WTC11 (cell line): ENCODE data around the gene FBXO31. TPM values are rescaled to one million over a fixed set of nuclear protein-coding genes. Genes with fewer than 3 reads are reported as not detected.

Source experiments
- ATAC-seq: fragments of 200-7000 bp; cut with Tn5 transposase; 2 replicates; pipeline ENCODE4 v1.10.0; 2021; ENCODE audit warnings: mild to moderate bottlenecking, moderate library complexity
- CTCF ChIA-PET: fragments of 300-600 bp; sonication (Branson Sonifier 250); formaldehyde crosslinking; loops from one replicate; lab custom pipeline; 2021; ENCODE audit warnings: antibody characterized with exemption; lab: Charles Lee
- POLR2A ChIA-PET: fragments of 350-600 bp; sonication (Branson Sonifier 250); formaldehyde crosslinking; loops from one replicate; lab custom pipeline; 2021; ENCODE audit warnings: antibody characterized with exemption; lab: Charles Lee
- DNase-seq: peaks from one replicate; pipeline ENCODE4 v3.0.0; 2021; ENCODE audit warnings: low spot score
- H3K27ac Mint-ChIP-seq: 2 replicates; pipeline ENCODE4 v1.8.0; 2021; ENCODE audit warnings: mixed read lengths
- H3K27me3 Mint-ChIP-seq: 2 replicates; pipeline ENCODE4 v1.8.0; 2021; ENCODE audit warnings: low read depth, mild to moderate bottlenecking, moderate library complexity, mixed read lengths
- H3K36me3 Mint-ChIP-seq: 2 replicates; pipeline ENCODE4 v1.8.0; 2021; ENCODE audit warnings: mixed read lengths
- H3K4me1 Mint-ChIP-seq: 2 replicates; pipeline ENCODE4 v1.8.0; 2022; ENCODE audit warnings: mixed read lengths
- H3K4me3 Mint-ChIP-seq: 2 replicates; pipeline ENCODE4 v1.8.0; 2021; ENCODE audit warnings: mild to moderate bottlenecking, moderate library complexity, mixed read lengths
- H3K9me3 Mint-ChIP-seq: 2 replicates; pipeline ENCODE4 v1.8.0; 2021; ENCODE audit warnings: mixed read lengths
- ATF1 ChIP-seq: sonication (generic); formaldehyde crosslinking; IDR thresholded peaks from 2 replicates; pipeline ENCODE4 v1.8.1; 2023; ENCODE audit warnings: mild to moderate bottlenecking, moderate library complexity, missing genetic modification reagents
- CTCF ChIP-seq: fragments of 200-600 bp; IDR thresholded peaks from 2 replicates; pipeline ENCODE4 v1.8.0; 2022; ENCODE audit warnings: antibody characterized with exemption
- EMX1 ChIP-seq: fragments of 250-450 bp; sonication (Bioruptor Pico); IDR thresholded peaks from 2 replicates; pipeline ENCODE4 v1.8.0; 2021; ENCODE audit warnings: mild to moderate bottlenecking
- ERG ChIP-seq: fragments of 250-450 bp; sonication (Bioruptor Pico); IDR thresholded peaks from 2 replicates; pipeline ENCODE4 v1.8.0; 2021; ENCODE audit warnings: mild to moderate bottlenecking
- ESRRA ChIP-seq: sonication (generic); formaldehyde crosslinking; IDR thresholded peaks from 2 replicates; pipeline ENCODE4 v1.8.1; 2022; ENCODE audit warnings: mild to moderate bottlenecking, missing genetic modification reagents, borderline replicate concordance
- ETV6 ChIP-seq: sonication (generic); formaldehyde crosslinking; IDR thresholded peaks from 2 replicates; pipeline ENCODE4 v1.8.1; 2022; ENCODE audit warnings: mild to moderate bottlenecking, missing genetic modification reagents
- FOXK1 ChIP-seq: sonication (generic); formaldehyde crosslinking; IDR thresholded peaks from 2 replicates; pipeline ENCODE4 v1.8.0; 2022; ENCODE audit warnings: mild to moderate bottlenecking, moderate library complexity, missing genetic modification reagents
- GABPB1 ChIP-seq: sonication (generic); formaldehyde crosslinking; IDR thresholded peaks from 2 replicates; pipeline ENCODE4 v1.8.1; 2023; ENCODE audit warnings: mild to moderate bottlenecking, missing genetic modification reagents
- GRHL2 ChIP-seq: fragments of 250-450 bp; sonication (Bioruptor Pico); IDR thresholded peaks from 2 replicates; pipeline ENCODE4 v1.8.0; 2022; ENCODE audit warnings: mild to moderate bottlenecking, moderate library complexity; ENCODE audit not compliant: insufficient replicate concordance, severe bottlenecking
- JUN ChIP-seq: sonication (generic); formaldehyde crosslinking; IDR thresholded peaks from 2 replicates; pipeline ENCODE4 v1.8.0; 2023; ENCODE audit warnings: mild to moderate bottlenecking, missing genetic modification reagents
- KAT7 ChIP-seq: sonication (generic); formaldehyde crosslinking; IDR thresholded peaks from 2 replicates; pipeline ENCODE4 v1.8.1; 2023; ENCODE audit warnings: missing genetic modification reagents, mild to moderate bottlenecking, borderline replicate concordance
- NFATC4 ChIP-seq: fragments of 250-450 bp; sonication (Bioruptor Pico); IDR thresholded peaks from 2 replicates; pipeline ENCODE4 v1.9.0; 2021; ENCODE audit warnings: mild to moderate bottlenecking
- NFE2L1 ChIP-seq: sonication (generic); formaldehyde crosslinking; IDR thresholded peaks from 2 replicates; pipeline ENCODE4 v1.8.1; 2023; ENCODE audit warnings: missing genetic modification reagents
- ZNF423 ChIP-seq: fragments of 250-450 bp; sonication (Bioruptor Pico); IDR thresholded peaks from 2 replicates; pipeline ENCODE4 v2.1.2; 2022; ENCODE audit warnings: mild to moderate bottlenecking, moderate library complexity
- ZNF671 ChIP-seq: fragments of 250-450 bp; sonication (Bioruptor Pico); IDR thresholded peaks from 2 replicates; pipeline ENCODE4 v1.8.0; 2021; ENCODE audit warnings: mild to moderate bottlenecking
- total RNA-seq: library from RNA; stranded (reverse); gene quantifications from 3 replicates; pipeline ENCODE4 v1.2.3, GENCODE V29; 2021
- TF ChIP-seq, protein P1 (sequence below): sonication (generic); formaldehyde crosslinking; IDR thresholded peaks from 2 replicates; pipeline ENCODE4 v1.8.1; 2023; ENCODE audit warnings: mild to moderate bottlenecking, moderate library complexity, missing genetic modification reagents
- TF ChIP-seq, protein P2 (sequence below): sonication (generic); formaldehyde crosslinking; IDR thresholded peaks from 2 replicates; pipeline ENCODE4 v1.8.0; 2022; ENCODE audit warnings: mild to moderate bottlenecking, missing genetic modification reagents
- TF ChIP-seq, protein P3 (sequence below): sonication (generic); formaldehyde crosslinking; IDR thresholded peaks from 2 replicates; pipeline ENCODE4 v1.8.0; 2023; ENCODE audit warnings: missing genetic modification reagents
- TF ChIP-seq, protein P4 (sequence below): sonication (generic); formaldehyde crosslinking; IDR thresholded peaks from 2 replicates; pipeline ENCODE4 v1.8.1; 2022; ENCODE audit warnings: mild to moderate bottlenecking, moderate library complexity, missing genetic modification reagents
- TF ChIP-seq, protein P5 (sequence below): sonication (generic); formaldehyde crosslinking; conservative IDR thresholded peaks from 2 replicates; pipeline ENCODE4 v1.8.1; 2022; ENCODE audit warnings: mild to moderate bottlenecking, missing genetic modification reagents
- TF ChIP-seq, protein P6 (sequence below): sonication (generic); formaldehyde crosslinking; conservative IDR thresholded peaks from 2 replicates; pipeline ENCODE4 v1.8.1; 2023; ENCODE audit warnings: mild to moderate bottlenecking, low read depth, missing genetic modification reagents, moderate library complexity

Gene FBXO31
- total RNA-seq, 1 experiment from 2014 or later, result 22.6 TPM

DNA sequence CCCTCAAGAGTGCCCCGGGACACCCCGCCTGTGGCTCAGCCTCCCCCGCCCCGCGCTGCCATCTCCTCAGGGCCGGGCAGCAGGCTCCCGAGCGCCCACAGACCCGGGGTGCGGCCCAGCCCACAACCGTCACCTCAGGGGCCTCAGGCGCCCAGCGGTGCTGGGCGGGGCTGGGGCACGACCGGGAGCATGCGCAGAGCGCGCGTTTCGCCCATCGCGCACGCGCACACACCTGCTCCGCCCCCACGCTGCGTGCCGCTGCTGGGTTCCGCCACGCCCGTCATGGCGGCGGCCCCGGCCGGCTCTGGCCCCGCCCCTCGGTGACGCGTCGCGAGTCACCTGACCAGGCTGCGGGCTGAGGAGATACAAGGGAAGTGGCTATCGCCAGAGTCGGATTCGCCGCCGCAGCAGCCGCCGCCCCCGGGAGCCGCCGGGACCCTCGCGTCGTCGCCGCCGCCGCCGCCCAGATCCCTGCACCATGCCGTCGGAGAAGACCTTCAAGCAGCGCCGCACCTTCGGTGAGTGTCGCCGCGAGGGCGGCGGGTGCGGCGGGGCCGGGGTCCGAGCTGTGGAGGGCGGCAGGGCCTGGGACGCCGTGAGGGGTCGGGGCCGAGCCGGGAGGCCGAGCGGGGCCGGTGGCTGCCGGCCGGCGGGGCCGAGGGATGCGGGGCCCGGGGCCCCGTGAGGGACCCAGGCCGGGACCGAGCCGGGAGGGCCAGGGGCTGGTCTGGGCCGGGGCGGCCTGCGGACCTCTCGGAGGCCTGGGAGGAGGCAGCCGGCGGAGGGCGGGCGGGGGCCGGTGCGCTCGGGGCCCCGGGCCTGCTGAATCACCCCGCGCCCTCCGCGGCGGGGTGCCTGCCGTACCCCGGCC, 8.6 kb upstream of the FBXO31 start, which contains the start of gene MAP1LC3B (continued):
- TF ChIP-seq, protein P1, sequence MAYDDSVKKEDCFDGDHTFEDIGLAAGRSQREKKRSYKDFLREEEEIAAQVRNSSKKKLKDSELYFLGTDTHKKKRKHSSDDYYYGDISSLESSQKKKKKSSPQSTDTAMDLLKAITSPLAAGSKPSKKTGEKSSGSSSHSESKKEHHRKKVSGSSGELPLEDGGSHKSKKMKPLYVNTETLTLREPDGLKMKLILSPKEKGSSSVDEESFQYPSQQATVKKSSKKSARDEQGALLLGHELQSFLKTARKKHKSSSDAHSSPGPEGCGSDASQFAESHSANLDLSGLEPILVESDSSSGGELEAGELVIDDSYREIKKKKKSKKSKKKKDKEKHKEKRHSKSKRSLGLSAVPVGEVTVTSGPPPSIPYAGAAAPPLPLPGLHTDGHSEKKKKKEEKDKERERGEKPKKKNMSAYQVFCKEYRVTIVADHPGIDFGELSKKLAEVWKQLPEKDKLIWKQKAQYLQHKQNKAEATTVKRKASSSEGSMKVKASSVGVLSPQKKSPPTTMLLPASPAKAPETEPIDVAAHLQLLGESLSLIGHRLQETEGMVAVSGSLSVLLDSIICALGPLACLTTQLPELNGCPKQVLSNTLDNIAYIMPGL, result peak; percentile 87
- TF ChIP-seq FOXK1 (peak; percentile 100), ESRRA (CRISPR knock-in tag) (peak; percentile 58; the same call in 1 of the 2 replicates), GABPB1 (peak; percentile 95), ETV6 (CRISPR knock-in tag) (peak; percentile 90), ZNF423 (CRISPR knock-in tag) (peak; percentile 92), GRHL2 (CRISPR knock-in tag) (no peak), CTCF (no peak), JUN (CRISPR knock-in tag) (0 out of 2 replicates have a peak, but pooled peaks have one; percentile 20)
- TF ChIP-seq, protein P2, sequence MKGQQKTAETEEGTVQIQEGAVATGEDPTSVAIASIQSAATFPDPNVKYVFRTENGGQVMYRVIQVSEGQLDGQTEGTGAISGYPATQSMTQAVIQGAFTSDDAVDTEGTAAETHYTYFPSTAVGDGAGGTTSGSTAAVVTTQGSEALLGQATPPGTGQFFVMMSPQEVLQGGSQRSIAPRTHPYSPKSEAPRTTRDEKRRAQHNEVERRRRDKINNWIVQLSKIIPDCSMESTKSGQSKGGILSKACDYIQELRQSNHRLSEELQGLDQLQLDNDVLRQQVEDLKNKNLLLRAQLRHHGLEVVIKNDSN (CRISPR knock-in tag), result peak; percentile 95
- TF ChIP-seq, protein P3, sequence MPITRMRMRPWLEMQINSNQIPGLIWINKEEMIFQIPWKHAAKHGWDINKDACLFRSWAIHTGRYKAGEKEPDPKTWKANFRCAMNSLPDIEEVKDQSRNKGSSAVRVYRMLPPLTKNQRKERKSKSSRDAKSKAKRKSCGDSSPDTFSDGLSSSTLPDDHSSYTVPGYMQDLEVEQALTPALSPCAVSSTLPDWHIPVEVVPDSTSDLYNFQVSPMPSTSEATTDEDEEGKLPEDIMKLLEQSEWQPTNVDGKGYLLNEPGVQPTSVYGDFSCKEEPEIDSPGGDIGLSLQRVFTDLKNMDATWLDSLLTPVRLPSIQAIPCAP (CRISPR knock-in tag), result peak; percentile 52; the same call in 1 of the 2 replicates
- TF ChIP-seq, protein P4, sequence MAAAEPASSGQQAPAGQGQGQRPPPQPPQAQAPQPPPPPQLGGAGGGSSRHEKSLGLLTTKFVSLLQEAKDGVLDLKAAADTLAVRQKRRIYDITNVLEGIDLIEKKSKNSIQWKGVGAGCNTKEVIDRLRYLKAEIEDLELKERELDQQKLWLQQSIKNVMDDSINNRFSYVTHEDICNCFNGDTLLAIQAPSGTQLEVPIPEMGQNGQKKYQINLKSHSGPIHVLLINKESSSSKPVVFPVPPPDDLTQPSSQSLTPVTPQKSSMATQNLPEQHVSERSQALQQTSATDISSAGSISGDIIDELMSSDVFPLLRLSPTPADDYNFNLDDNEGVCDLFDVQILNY (CRISPR knock-in tag), result 0 out of 2 replicates have a peak, but pooled peaks have one; percentile 56
- TF ChIP-seq, all 79 proteins: peak for 24

GRCh38 chr16:87391324-87391949, 7.9 kb upstream of the FBXO31 start:
- ChIA-PET POLR2A (no interaction called here), CTCF (no interaction called here)
- ATAC-seq (peak; percentile 13), DNase-seq (peak; percentile 59)
- Mint-ChIP-seq H3K27ac (peak overlapping the region; percentile 91), H3K36me3 (peaks cover 1% of the 10 kb centered on the region; the same call in 1 of the 2 replicates), H3K4me3 (peak overlapping the region; percentile 83), H3K27me3 (peaks cover 3% of the 10 kb centered on the region; the same call in 1 of the 2 replicates), H3K9me3 (no peaks in the 10 kb centered on the region), H3K4me1 (peaks cover 44% of the 10 kb centered on the region)
- TF ChIP-seq NFATC4, result no peak
- TF ChIP-seq ZNF671 (CRISPR knock-in tag), result no peak
- no peak for TF ChIP-seq EMX1 (CRISPR knock-in tag)
- TF ChIP-seq, protein P5, sequence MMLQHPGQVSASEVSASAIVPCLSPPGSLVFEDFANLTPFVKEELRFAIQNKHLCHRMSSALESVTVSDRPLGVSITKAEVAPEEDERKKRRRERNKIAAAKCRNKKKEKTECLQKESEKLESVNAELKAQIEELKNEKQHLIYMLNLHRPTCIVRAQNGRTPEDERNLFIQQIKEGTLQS (CRISPR knock-in tag), result no peak
- TF ChIP-seq ERG (CRISPR knock-in tag), result no peak
- TF ChIP-seq GABPB1, result no peak; the same call in 1 of the 2 replicates
- 0 out of 2 replicates have a peak, but pooled peaks have one; percentile 35 for TF ChIP-seq KAT7 (CRISPR knock-in tag)
- TF ChIP-seq, protein P3 (CRISPR knock-in tag), result no peak
- TF ChIP-seq, protein P6, sequence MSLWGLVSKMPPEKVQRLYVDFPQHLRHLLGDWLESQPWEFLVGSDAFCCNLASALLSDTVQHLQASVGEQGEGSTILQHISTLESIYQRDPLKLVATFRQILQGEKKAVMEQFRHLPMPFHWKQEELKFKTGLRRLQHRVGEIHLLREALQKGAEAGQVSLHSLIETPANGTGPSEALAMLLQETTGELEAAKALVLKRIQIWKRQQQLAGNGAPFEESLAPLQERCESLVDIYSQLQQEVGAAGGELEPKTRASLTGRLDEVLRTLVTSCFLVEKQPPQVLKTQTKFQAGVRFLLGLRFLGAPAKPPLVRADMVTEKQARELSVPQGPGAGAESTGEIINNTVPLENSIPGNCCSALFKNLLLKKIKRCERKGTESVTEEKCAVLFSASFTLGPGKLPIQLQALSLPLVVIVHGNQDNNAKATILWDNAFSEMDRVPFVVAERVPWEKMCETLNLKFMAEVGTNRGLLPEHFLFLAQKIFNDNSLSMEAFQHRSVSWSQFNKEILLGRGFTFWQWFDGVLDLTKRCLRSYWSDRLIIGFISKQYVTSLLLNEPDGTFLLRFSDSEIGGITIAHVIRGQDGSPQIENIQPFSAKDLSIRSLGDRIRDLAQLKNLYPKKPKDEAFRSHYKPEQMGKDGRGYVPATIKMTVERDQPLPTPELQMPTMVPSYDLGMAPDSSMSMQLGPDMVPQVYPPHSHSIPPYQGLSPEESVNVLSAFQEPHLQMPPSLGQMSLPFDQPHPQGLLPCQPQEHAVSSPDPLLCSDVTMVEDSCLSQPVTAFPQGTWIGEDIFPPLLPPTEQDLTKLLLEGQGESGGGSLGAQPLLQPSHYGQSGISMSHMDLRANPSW (CRISPR knock-in tag), result no peak
- no peak for TF ChIP-seq ATF1 (CRISPR knock-in tag)
- TF ChIP-seq NFE2L1 (CRISPR knock-in tag), result 0 out of 2 replicates have a peak, but pooled peaks have one; percentile 4
